AG04450 (cell line): ENCODE measurements around the gene ZNHIT6. TPM values are rescaled to one million over a fixed set of nuclear protein-coding genes. Genes with fewer than 3 reads are reported as not detected.

Source experiments
- CTCF ChIA-PET: fragments of 300-600, 350-600 bp; formaldehyde crosslinking; extraction: SDS; loops from one replicate; lab custom pipeline; 2022; ENCODE audit warnings: antibody characterized with exemption, inconsistent platforms; lab: Charles Lee
- POLR2A ChIA-PET: fragments of 350-600 bp; formaldehyde crosslinking; extraction: SDS; loops from one replicate; lab custom pipeline; 2021; ENCODE audit warnings: antibody characterized with exemption, inconsistent platforms; lab: Yijun Ruan, JAX
- DNase-seq: peaks from one replicate; pipeline ENCODE4 v3.0.0-alpha.2; 2011; ENCODE audit warnings: low read depth, low spot score
- H3K27ac ChIP-seq: one replicate; pipeline ENCODE4 v1.5.1; 2012; ENCODE audit warnings: low read depth, low read length, control low read depth
- H3K27me3 ChIP-seq: one replicate; pipeline ENCODE4 v1.6.0; 2012; ENCODE audit warnings: low read length; ENCODE audit not compliant: control insufficient read depth, insufficient read depth
- H3K4me3 ChIP-seq: 2 replicates; pipeline ENCODE4 v1.5.1; 2011; ENCODE audit warnings: mild to moderate bottlenecking, low read depth, low read length, control low read depth
- H3K9me3 ChIP-seq: 2 replicates; pipeline ENCODE4 v1.5.1; 2012; ENCODE audit warnings: low read length; ENCODE audit not compliant: control insufficient read depth, insufficient read depth
- CTCF ChIP-seq: IDR thresholded peaks from 2 replicates; pipeline ENCODE4 v1.5.1; 2011; ENCODE audit warnings: low read depth, low read length, control low read depth, inconsistent platforms
- polyA plus RNA-seq: library from polyadenylated mRNA; depleted of rRNA; stranded (reverse); fragments of >200 nt; gene quantifications from 2 replicates; pipeline ENCODE4 v1.2.3, GENCODE V29; 2011; rRNA removed

ZNHIT6 gene
- polyA plus RNA-seq, 1 experiment: 19.2 TPM

- DNase-seq: no peak
- Histone ChIP-seq H3K27ac (no peak overlapping the region), H3K4me3 (no peak overlapping the region), H3K27me3 (no peaks in the 10 kb centered on the region), H3K9me3 (no peaks in the 10 kb centered on the region; the same call in 1 of the 2 replicates)
- ChIA-PET POLR2A (interaction anchor here (0.6 to 2.3 kb wide), 6 partner anchors 8 to 25 kb away, joined by 3 to 10 read pairs (median 5); no protein-coding TSS in a partner anchor), CTCF (interaction anchor here (1.4 to 2.0 kb wide), 3 partner anchors 13 to 344 kb away, joined by 3 to 11 read pairs (median 5); partner anchors contain the start of gene C1orf52)
- TF ChIP-seq CTCF: no peak
Observed at GRCh38 chr1:85603086-85603880, 105.0 kb downstream of the ZNHIT6 start.

DNA sequence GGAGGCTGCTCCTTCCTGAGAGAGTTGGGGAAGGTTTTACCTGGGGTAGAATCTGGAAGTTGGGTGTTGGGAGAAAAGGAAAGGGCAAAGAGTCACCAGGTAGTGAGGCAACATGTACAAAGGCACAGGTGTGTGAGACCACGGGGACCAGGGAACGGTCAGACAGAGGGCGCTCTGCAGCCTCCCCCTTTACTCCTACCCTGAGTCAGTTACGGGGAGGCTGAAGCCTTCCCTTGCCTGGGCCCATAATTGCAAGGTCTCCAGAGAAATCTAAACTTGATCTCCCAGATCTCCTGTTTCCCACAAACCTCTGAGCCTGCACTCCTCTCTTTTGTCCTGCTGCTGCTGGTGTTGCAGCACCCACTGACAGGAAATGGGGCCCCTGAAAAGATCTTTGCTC, 105.7 kb downstream of the ZNHIT6 start:
- peak overlapping the region; percentile 21 for H3K27ac ChIP-seq
- no peak overlapping the region for H3K4me3 ChIP-seq
- H3K9me3 ChIP-seq: no peaks in the 10 kb centered on the region; the same call in 1 of the 2 replicates
- TF ChIP-seq CTCF: no peak
- POLR2A ChIA-PET: interaction anchor here (2.3 kb wide), 1 partner anchor 26 kb away, joined by 5 read pairs; no protein-coding TSS in a partner anchor
- DNase-seq: no peak
- CTCF ChIA-PET: interaction anchor here (1.4 to 2.0 kb wide), 2 partner anchors 90 to 343 kb away, joined by 5 to 11 read pairs; partner anchors contain the start of gene C1orf52
- H3K27me3 ChIP-seq: no peaks in the 10 kb centered on the region

GRCh38 chr1:85601901-85602300, 106.3 kb downstream of the ZNHIT6 start:
- H3K27ac ChIP-seq: peak overlapping the region; percentile 21
- TF ChIP-seq CTCF: no peak
- POLR2A ChIA-PET: no interaction called here
- CTCF ChIA-PET: no interaction called here
- DNase-seq: no peak
- H3K9me3 ChIP-seq: no peaks in the 10 kb centered on the region; the same call in 1 of the 2 replicates
- H3K27me3 ChIP-seq: no peaks in the 10 kb centered on the region
- no peak overlapping the region for H3K4me3 ChIP-seq

GRCh38 chr1:85599681-85600080, 108.6 kb downstream of the ZNHIT6 start:
- no peak for TF ChIP-seq CTCF
- no peak for DNase-seq
- no peak overlapping the region for H3K27ac ChIP-seq
- no peaks in the 10 kb centered on the region; the same call in 1 of the 2 replicates for H3K9me3 ChIP-seq
- no peaks in the 10 kb centered on the region for H3K27me3 ChIP-seq
- POLR2A ChIA-PET: interaction anchor here (1.2 kb wide), 1 partner anchor 14 kb away, joined by 3 read pairs; no protein-coding TSS in a partner anchor
- CTCF ChIA-PET: interaction anchor here (0.6 to 0.7 kb wide), 2 partner anchors 93 to 314 kb away, joined by 3 read pairs; no protein-coding TSS in a partner anchor
- H3K4me3 ChIP-seq: no peak overlapping the region

Other genes starting within 250 kb of the ZNHIT6 start
- gene DDAH1, start 243.3 kb downstream of the ZNHIT6 start, polyA plus RNA-seq: 83.7 and 102 TPM in 2 replicates
- 194 and 206 TPM in 2 replicates for gene CCN1, start 127.7 kb downstream of the ZNHIT6 start, polyA plus RNA-seq